AG09309 (cell line): ENCODE measurements around the gene ABCA3.

ENCODE experiments used
- DNase-seq: peaks from one replicate; pipeline ENCODE4 v3.0.0-alpha.2; 2010; ENCODE audit warnings: low read depth
- H3K4me3 ChIP-seq: 2 replicates; pipeline ENCODE4 v1.5.1; 2011; ENCODE audit warnings: mild to moderate bottlenecking, low read depth, low read length, moderate library complexity; ENCODE audit not compliant: control insufficient read depth
- CTCF ChIP-seq: IDR thresholded peaks from 2 replicates; pipeline ENCODE4 v1.5.1; 2011; ENCODE audit warnings: mild to moderate bottlenecking, low read depth, low read length, inconsistent platforms; ENCODE audit not compliant: insufficient read depth, control insufficient read depth; ENCODE audit errors: missing control alignments

ABCA3 gene

GRCh38 chr16:2287916-2288547 lies 52.5 kb downstream of the ABCA3 start:
- H3K4me3 ChIP-seq, result no peak overlapping the region
- no peak for DNase-seq
- TF ChIP-seq CTCF, result no peak

GRCh38 chr16:2286550-2286949 lies 54.0 kb downstream of the ABCA3 start:
- no peak for DNase-seq
- TF ChIP-seq CTCF, result no peak

GRCh38 chr16:2285731-2286191 lies 54.8 kb downstream of the ABCA3 start:
- TF ChIP-seq CTCF, result no peak
- no peak for DNase-seq
- no peak overlapping the region for H3K4me3 ChIP-seq

More at GRCh38 chr16:2286550-2286949, 54.0 kb downstream of the ABCA3 start:
- no peak overlapping the region for H3K4me3 ChIP-seq

GRCh38 chr16:2284797-2285576 lies 55.5 kb downstream of the ABCA3 start:
- H3K4me3 ChIP-seq, result no peak overlapping the region
- TF ChIP-seq CTCF, result no peak
- DNase-seq, result no peak

GRCh38 chr16:2284001-2284770 lies 56.3 kb downstream of the ABCA3 start:
- no peak for TF ChIP-seq CTCF
- H3K4me3 ChIP-seq, result no peak overlapping the region
- DNase-seq, result no peak

GRCh38 chr16:2282866-2283555 lies 57.5 kb downstream of the ABCA3 start:
- H3K4me3 ChIP-seq, result no peak overlapping the region
- TF ChIP-seq CTCF, result no peak
- DNase-seq, result no peak
